HEK293 (cell line): Measurements from ENCODE around the gene IRAK1BP1.

Source experiments
- CTCF ChIP-seq: fragments of 450-650 bp; formaldehyde crosslinking; IDR thresholded peaks from 2 replicates; pipeline ENCODE4 v1.5.1; 2016; ENCODE audit warnings: missing biosample characterization, missing genetic modification characterization
- ZNF585B ChIP-seq: fragments of 450-650 bp; formaldehyde crosslinking; IDR thresholded peaks from 2 replicates; pipeline ENCODE4 v1.5.1; 2016; ENCODE audit warnings: missing biosample characterization, missing genetic modification characterization
- ZNF639 ChIP-seq: fragments of 450-650 bp; formaldehyde crosslinking; IDR thresholded peaks from 2 replicates; pipeline ENCODE4 v1.5.1; 2016; ENCODE audit warnings: missing biosample characterization, missing genetic modification characterization
- ZNF776 ChIP-seq: fragments of 450-650 bp; formaldehyde crosslinking; IDR thresholded peaks from 2 replicates; pipeline ENCODE4 v1.5.0; 2017; ENCODE audit warnings: missing biosample characterization, missing genetic modification characterization, borderline replicate concordance
- ZNF785 ChIP-seq: fragments of 450-650 bp; formaldehyde crosslinking; IDR thresholded peaks from 2 replicates; pipeline ENCODE4 v1.5.1; 2016; ENCODE audit warnings: missing biosample characterization, missing genetic modification characterization
- ZSCAN23 ChIP-seq: fragments of 450-650 bp; formaldehyde crosslinking; IDR thresholded peaks from 2 replicates; pipeline ENCODE4 v1.5.1; 2016; ENCODE audit warnings: missing biosample characterization, missing genetic modification characterization

GRCh38 chr6:78851156-78851555 is 16.2 kb upstream of the IRAK1BP1 start:
- TF ChIP-seq ZNF639 (tag by site-specific recombination) (no peak), ZNF785 (tag by site-specific recombination) (no peak), ZSCAN23 (tag by site-specific recombination) (no peak), ZNF585B (tag by site-specific recombination) (no peak), ZNF776 (tag by site-specific recombination) (no peak), CTCF (tag by site-specific recombination) (no peak)
